ENCODE measurements around the gene BLTP3A.

Gene BLTP3A

DNA sequence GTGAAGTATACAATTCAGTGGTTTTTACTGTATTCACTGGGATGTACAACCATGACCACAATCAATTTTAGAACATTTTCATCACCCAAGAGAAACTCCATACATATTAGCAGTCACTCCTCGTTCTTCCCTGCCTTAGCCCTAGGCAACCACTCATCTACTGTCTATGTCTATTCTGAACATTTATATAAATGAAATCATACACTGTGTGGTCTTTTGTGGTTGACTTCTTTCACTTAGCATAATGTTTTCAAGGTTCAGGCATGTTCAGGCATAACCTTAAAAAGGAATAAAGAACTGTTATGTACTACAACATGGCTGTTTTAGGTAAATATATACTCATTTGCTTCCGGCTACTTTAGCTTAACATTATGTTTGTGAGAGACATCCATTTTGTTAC is 37.3 kb downstream of the BLTP3A start:
- no peak for DNase-seq (ENCODE audit: low read depth)

DNA sequence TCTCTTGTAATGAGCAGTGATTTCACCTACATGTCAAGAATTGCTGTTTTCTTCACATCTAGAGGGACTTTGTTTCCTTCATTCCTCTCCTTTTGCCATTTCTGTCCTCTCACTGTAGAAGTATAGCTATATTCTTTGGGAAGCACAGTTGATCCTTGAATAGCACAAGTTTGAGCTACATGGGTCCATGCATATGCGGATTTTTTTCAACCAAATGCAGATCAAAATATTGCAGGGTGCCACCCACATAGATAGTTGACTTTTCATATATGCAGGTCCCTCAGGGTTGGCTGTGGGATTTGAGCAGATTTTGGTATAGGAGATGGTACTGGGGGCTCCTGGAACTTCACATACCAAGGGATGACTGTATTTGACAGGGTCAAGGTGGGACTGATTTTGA is 41.1 kb downstream of the BLTP3A start:
- DNase-seq (ENCODE audit: low read depth), result no peak

DNA sequence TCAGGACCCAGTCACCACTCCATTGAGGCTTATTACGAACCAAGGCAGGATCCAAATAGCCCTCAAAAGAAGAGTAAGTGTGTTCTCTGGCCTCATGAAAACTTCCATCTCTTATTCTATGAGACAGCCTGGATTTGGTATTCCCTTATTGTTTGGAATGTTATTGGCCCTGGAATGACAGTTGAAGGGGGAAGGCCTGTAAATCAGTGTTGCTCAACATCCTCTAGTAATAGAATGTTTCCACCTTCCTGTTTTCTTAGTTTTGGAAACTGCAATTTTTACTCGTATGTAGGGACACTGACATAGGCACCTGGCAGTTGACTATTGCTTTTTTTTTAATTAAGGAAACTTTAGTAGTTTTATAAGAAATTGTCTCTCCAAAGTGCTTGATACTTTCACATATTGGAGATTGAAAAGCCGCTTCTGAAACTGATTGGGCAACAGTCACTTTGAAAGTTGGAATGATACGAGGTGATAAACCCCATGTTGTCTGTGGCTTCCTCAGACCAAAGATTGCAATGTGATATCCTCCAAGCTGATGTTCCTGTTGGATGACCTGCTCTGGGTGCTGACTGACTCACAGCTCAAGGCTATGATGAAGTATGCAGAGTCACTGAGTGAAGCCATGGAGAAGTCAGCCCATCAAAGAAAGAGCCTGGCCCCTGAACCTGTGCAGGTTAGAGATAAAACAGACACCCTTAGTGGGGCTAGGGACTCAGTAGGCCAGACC is 43.1 kb downstream of the BLTP3A start:
- DNase-seq (ENCODE audit: low read depth), result no peak

GRCh38 chr6:34836008-34836407 is 44.1 kb downstream of the BLTP3A start:
- no peak for DNase-seq (ENCODE audit: low read depth)

DNA sequence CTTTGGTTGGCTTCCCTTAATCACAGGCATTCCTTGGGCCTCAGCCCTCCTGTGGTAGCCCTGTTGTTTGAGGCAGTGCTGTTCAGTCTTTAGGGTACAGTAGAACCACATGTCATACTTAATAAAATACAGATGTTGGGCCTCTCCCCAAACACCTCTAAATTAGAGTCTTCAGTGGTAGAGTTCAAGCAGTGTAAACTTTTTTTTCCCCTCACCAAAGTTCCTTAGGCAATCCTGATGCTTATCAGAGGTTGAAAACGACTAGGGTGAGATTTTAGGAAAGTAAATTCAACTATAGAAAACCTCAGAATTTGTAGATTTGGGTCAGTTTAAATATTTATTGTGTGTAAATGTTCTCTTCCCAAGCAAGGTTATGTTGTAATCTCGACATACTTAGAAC is 44.6 kb downstream of the BLTP3A start:
- no peak for DNase-seq (ENCODE audit: low read depth)

GRCh38 chr6:34837528-34837927 is 45.6 kb downstream of the BLTP3A start:
- DNase-seq (ENCODE audit: low read depth), result no peak

- no peak for DNase-seq (ENCODE audit: low read depth)
Observed at GRCh38 chr6:34839666-34840352, 47.9 kb downstream of the BLTP3A start.
